Fibroblast of skin of left biceps (primary cell): Measurements from ENCODE around the gene ZNF782.
"Not testable (repeated sequence)": the region's sequence is repeated elsewhere in the genome, so short reads cannot be mapped to it uniquely, and the experiment has no call there.

Source experiments
- DNase-seq, 2 experiments: peaks; one replicate each; pipeline ENCODE4 v3.0.0-alpha.2; 2013; ENCODE audit warnings: low read depth in 2 of 2

Gene ZNF782

DNA sequence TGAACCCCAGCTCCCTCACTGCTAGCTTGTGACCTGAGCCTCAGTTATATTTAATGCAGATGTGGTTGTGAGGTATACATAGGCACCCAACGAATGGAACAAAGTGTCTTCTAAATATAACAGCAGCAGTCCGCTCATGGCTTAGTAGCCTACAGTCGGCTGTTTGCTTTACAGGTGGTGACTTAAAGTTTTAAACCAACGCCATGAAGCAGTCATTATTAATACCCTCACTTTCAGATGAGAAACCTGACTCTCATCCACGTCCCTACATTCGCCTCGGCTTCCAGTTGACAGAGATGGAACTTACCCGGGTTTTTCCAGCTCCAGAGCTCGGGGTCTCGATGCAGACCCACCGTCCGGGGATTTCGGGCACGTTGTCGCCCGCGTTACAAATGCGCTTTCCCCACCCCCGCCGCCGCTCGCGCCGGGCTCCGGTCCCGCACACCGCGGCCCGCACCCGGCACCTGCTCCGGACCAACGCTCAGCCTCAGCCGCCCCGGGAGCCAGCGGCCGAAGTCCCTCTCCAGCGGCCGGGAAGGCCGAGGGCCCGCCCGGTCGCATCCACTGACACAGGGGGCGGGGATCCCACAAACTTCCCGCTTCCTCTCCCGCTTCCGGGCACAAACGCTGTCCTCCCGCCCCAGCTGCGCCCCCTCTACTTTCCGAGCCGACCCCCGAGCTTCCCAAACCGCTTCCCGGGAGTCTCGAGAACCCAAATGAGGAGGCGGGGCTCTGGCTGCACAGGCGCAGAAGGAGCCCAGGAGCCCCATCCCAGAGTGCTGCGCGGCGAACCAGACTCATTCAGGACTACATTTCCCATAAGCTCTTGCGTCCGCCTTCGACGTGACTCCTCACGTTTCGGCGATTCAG, at the start of gene ZNF782:
TSS of gene ZNF782 (minus strand) at position 734 of the 870 bp plus-strand sequence. CDS start 2,553 bp downstream, outside the sequence.
- DNase-seq: peak; percentile 77 to 80

DNA sequence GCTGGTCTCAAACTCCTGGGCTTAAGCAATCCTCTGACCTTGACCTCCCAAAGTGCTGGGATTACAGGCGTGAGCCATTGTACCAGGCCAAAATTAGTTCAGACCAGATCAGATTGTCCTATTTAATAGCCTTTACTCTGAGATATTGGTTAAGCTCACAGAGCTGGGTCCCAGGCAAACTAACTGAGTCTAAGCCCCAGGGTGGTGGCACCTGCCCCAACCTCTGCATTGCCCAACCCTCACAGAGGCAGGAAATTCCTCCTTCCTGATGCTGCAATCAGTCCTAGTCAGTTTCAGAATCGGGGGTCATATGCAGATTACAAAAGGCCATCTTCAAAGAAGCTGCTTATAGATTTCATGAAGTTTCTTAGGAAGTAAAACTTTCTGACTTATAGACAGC, 45.7 kb upstream of the ZNF782 start:
- DNase-seq: not testable (repeated sequence)

DNA sequence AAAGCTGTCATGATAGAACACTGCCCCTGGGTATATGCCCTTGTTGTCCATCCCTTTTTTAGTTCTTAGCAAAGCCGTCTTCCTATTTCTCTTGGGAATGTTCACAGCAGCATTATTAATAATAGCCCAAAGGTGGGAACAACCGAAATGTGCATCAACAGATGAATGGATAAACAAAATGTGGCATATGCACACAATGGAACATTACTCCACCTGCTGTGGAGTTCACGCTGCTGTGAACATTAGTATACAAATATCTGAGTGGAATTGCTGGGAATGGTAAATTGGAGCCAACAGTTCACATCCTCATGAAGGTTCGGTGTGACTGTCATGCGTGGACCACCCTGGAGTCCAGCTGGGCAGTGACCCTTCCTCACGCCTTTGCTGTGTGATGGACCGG, 37.8 kb upstream of the ZNF782 start:
- no peak for DNase-seq

DNA sequence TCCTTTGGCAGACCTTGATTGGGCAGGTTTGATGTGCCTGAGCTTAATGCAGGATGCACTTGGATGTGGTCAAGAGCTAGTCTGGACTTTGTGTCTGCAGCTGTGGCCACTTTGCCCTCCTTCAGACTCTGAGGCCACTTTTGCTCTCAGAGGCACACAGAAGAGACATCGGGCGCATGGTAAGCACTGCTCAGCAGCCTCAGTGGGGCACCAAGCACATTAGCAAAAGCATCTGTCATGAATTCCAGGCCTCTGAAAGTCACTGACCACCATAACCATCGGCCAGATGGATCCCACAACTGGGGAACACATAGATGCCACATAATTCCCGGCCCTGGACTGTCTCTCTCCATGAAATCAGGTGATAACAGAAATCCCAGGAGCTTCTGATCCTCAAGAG, 34.3 kb upstream of the ZNF782 start:
- no peak for DNase-seq

DNA sequence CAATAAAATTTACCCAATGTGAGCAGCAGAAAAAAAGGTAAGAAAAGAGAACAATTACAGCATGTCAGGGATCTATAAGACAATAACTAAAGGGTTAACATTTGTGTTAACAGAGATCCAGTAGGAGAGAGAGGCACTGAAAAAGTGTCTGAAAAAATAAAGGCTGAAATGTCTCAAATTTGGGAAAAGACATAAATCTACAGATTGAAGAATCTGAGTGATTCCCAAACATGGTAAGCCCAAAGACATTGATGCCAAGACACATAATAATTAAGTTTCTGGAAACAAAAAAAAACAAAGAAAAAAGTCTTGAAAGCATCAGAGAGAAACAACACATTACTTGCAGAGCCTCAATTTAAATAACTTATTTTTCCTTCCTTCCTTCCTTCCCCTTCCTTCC, 31.1 kb upstream of the ZNF782 start:
- no peak for DNase-seq

DNA sequence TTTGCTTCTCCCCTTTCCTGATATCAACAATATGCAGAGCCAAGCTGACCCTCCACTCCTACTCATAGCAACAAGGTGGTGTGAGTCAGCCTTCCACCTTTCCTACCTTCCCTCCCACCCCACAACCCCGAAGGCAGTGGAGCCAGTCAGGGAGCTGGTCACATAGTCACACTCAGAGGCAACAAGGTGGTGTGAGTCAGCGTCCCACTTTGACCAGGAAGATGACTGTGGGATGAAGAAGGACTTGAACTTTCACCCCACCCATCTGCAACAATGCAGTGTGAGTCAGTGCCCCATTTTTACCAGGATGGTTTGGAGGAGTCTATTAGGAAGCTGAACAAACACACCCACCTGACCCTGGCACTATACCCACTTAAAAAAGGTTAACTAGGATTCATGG, 30.1 kb upstream of the ZNF782 start:
- no peak for DNase-seq

DNA sequence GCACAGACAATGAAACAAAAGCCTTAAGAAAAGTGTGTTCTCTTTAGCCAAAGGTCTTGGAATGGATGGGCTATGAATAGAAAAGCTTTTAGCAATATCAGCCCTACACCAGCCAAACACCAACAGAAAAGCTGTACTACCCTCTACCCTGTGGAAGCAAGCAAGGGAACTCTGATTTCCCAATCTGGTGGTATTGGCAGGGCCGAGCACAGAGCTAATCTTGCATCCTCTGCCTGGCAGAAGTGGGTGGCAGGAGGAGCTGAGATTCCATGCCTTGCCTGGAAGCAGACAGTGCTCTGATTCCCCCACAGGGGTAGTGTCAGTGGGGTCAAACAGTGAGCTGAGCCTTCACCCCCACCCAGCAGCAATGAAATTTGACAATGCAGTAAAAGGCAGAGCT, 29.6 kb upstream of the ZNF782 start:
- no peak for DNase-seq

DNA sequence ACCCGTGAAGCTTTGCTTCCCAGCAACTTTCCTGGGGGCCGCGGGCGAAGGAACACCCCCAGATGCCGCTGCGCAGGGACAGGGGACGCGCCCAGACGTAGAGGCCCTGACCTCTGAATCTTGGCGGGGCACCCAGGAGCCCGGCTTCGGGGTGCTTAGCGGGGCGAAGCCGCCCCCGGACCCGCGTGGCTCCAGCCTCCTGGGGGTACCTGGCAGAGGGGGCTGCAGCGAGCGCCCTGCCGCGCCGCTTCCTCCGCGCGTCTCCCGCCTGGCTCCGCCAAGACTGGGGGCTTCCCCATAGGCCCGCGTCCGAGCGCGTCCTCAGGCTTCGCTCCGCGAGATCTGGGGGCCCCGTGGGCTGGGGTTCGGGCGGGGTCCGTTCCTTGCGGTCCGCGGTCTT, 23.0 kb upstream of the ZNF782 start:
- DNase-seq: no peak

DNA sequence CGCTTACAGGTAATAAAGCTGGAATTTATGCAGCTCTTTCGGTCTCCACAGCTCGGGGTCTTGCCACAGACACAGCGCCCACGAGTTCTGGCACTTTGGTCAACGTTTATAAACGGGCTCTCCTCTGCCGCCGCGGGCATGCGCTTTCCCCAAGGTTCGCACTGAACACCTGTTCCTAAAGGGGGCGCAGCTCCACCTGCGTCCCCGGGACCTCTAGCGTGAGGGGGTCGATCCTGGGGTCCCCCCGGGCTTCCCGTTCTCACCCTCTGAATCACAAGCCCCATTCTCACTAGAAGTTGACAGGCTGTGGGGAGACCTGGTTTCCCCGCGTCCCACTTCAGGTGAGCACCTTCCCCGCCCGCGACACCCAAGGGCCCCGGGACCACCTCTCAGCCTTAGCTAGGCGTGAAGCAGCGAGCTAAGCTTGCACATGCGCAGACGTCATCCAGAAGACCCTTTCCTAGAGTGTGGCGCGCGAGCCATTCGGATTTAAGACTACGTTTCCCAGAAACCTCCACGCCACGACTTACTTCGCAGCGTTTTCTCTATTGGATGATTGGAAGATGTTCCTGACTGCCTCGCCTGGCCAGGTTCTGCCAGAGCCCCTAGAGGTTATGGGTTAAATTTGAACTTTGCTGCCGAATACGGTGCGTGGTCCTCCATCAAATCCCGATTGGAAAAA, 21.3 kb upstream of the ZNF782 start:
- peak; percentile 24 to 35 for DNase-seq

DNA sequence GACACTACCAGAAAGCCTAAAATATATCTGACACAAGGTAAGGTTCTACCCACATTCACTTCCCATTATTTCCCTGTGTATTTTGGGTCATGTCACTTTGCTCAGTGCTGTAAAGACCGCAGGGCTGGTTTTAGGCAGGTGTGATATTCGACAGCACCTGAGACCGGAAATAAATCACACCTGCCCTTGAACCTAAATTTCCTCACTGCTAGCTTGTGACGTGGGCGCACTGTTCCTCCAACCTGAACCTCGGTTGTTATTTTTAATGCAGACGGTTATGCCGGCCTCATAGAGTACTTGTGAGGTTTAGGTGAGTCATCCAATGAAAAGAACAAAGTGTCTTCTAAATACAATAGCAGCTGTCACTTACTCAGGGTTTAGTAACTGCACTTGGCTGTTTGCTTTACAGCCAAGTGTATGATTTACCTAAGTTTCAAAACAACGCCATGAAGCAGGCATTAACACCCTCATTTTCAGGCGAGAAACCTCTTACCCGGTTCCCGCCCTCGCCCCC, 20.7 kb upstream of the ZNF782 start:
- DNase-seq: no peak

DNA sequence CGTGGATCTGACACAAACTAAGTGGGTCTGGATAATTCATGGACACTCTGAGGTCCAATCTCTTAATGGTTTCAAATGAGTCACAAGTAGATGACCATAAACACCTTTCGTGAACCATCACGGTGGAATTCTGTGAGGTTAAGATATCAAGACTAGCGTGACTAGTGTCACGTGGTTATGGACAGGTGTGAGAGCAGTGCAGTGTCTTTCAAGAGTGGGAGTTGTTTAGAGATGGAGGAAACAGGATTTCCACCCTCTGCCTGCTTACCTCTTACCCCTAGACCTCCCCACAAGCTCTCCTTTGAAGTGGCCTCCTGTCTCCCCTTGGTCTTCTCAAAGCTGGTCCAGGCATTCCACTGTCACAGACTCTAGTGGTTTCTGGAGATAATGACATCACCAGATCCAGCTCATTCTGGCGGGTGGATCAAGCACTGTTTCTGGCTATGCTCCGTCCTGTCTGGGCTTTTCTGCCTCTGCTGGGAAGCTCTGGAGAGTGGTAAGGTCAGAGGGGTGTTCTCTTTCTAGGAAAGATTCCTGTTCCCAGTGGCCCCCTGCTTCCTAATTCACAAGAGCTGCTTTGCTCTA, 20.0 kb upstream of the ZNF782 start:
- no peak for DNase-seq

DNA sequence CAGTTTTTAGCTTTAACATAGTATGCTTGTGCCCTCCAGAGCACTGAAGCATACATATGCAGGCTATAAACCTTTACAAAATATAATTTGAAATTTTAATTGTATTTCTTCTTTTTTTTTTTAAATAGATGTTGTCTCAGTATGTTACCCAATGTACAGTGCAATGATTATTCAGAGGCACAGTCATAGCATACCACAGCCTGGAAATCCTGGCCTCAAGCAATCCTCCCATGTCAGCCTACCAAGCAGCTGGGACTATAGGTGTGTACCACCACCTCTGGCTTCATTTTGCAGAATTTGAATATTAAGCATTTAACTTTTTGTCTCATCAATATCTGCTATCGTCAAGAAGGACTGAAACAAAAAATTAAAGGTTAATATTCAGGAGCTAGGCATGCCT, 16.9 kb upstream of the ZNF782 start:
- DNase-seq: no peak

DNA sequence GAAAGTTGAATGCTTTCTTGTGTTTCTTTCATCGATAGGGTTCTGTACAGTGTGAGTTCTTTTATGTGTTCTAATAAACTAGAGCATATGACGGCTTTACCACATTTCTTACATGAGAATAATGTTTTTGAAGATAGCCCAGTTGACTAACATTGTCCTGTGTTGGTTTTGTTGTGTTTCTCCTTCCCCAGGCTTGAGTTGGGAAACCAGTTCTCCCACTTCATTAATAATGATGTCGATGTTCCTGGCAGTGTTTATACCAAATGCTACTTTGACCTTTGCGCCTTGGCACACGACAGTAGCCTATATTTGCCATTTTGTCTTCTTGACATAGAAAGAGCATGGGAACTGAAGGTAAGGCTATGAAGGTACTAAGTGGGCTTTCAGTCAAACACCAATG, 14.4 kb upstream of the ZNF782 start:
- DNase-seq: no peak

DNA sequence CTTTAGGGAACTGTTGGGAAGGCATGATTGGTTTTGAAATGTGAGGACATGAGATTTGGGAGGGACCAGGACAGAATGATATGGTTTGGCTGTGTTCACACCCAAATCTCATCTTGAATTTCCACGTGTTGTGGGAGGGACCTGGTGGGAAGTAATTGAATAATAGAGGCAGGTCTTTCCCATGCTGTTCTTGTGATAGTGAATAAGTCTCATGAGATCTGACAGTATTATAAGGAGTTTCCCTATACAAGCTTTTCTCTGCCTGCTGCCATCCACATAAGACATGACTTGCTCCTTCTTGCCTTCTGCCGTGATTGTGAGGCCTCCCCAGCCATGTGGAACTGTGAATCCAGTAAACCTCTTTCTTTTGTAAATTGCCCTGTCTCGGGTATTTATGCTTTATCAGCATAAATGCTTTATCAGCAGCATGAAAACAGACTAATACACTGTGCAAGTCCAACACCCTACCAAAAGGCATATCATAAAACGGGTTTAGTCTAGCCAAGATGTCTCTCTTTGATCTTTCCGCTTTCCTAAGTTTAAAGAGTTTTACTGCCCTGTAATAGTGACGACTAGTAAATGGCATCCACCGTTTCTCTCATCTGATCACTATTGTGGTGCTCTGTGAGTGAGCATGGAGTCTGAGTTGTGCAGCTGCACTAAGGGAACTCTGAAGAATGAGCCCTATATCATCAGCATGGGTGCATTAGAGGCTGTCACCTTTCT, 12.9 kb upstream of the ZNF782 start:
- no peak for DNase-seq

DNA sequence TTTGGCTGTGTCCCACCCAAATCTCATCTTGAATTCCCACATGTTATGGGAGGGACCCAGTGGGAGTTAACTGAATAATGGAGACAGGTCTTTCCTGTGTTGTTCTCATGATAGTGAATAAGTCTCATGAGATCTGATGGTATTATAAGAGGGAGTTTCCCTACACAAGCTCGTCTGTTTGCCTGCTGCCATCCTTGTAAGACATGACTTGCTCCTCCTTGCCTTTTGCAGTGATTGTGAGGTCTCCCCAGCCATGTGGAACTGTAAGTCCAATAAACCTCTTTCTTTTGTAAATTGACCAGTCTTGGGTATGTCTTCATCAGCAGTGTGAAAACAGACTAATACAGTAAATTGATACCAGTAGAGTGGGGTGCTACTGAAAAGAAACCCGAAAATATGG, 10.9 kb upstream of the ZNF782 start:
- not testable (repeated sequence) for DNase-seq

DNA sequence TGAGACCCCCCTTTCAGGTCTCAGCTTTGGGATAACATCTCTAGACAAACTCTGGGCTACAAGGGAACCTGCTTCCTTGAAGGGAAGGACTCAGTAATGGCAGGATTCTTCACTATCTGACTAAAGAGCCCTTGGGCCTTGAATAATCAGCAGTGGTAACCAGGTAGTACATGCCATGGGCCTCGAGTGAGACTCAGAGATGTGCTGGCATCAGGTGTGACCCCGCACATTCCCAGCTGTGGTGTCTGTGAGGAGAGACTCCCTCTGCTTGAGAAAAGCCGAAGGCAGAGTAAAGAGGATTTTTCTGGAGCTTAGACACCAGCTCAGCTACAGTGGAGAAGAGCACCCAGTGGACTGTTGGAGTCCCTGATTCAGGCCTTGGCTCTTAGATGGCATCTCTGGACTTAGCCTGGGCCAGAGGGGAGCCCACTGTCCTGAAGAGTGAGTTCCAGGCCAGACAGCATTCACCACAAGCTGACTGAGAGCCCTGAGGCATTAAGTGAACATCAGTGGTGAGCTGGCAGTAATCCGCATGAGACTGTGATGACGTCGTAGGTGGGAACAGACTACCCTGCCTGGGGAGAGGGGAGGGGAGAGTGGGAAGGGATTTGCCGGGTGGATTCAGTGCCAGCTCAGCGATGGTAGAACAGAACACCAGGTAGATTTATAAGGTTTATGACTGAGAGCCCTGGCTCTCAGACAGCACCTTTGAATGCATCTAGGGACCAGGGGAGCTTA, 5.3 kb upstream of the ZNF782 start:
- no peak for DNase-seq

DNA sequence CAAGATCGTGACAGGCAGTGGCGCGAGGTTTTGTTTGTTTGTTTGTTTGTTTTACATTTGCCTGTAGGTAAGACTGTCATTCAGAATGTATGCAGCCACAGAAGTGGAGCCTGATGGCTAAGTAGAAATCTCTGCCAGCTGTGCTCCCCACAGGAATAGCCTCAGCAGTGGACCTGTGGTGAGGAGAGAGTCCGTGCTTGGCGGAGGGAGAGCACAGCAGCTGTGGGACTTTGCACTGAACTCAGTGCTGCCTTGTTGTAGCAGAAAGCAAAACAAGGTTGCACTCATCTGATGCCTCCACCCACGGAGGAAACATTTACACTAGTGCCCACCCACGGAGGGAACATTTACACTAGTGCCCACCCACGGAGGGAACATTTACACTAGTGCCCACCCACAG, 4.4 kb upstream of the ZNF782 start:
- DNase-seq: no peak

DNA sequence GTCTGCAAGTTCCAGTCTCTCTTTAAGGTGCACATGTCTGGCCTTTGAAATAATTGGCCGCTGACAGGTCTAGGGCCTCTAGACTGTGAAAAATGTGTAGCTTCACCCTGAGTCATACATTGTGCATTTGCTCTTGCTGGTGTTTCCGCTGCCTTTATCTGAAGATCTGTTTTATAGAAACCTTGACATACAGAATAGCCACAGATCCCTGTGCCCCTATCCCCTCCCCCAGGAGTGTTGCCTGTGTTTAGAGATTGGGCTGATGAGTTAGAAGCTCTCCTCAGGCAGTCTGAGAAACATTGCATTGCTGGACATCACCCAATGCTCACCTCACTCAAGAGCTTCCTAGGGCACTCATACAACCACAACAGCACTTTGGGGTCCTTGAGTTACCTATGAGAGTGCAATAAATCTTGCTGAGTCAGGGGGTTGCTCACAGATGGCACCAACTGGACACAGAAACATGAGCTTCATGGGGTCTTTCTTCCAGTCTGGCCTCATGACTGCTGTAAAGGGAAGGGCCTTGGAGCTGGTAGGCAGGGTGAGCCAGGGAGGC, 3.8 kb upstream of the ZNF782 start:
- DNase-seq: peak in 1 of 2 experiments; percentile 18

DNA sequence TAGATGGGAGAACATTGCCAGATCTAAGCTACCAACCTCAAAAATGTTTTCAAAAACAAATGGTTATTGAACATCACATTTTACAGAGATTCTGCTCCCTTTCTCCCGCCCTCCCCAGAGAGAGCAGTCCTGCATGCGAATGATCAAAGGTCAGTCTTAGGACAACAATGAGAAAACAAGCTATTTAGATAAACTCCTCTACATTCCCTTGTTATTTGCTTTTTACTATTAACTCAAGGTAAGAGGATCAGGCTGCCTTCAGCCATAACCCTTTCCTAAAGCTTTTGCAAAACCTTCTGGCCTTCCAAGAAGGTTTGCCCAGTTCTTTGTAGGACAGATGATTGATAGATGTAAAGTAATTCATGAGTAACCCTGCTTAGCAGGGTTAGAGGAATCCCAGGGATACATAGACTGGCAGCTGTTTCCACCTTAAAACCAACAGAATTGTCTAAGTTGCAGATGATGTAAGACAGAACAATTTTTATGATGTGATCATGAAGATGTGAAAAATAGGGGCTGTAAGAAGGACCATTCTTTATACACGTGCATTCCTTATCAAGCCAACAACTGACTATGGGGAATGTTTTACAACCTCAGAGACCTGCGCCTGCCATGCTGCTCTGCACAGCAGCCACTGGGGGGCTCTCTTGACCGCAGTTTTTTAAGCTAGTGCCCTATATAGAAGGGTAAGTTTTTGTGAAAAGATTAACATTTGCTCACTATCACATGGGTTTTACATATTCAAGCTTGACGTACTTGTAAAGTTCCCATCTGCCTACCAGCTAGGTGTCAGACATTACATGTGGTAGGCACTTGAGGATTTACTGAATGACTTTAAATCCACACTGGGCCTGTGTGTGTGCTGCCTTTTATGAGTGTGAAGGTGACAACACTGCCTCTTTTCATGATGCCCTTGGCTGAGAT, 2.3 kb upstream of the ZNF782 start:
- DNase-seq: no peak
